HepG2 (cell line): ENCODE data around the gene SOAT1. TPM values are rescaled to one million over a fixed set of nuclear protein-coding genes. Genes with fewer than 3 reads are reported as not detected.

Experiments used
- ATAC-seq: fragments of 200-7000 bp; cut with Tn5 transposase; 3 replicates; pipeline ENCODE4 v1.9.1; 2020; ENCODE audit warnings: mild to moderate bottlenecking, moderate library complexity
- BruUV-seq: library from RNA; stranded (reverse); fragments of 400-500 nt; replicated peaks from 2 replicates; lab custom pipeline; 2021; lab: Mats Ljungman, UMichigan
- CTCF ChIA-PET: fragments of 300-600 bp; formaldehyde crosslinking; extraction: SDS; loops from one replicate; lab custom pipeline; 2021; ENCODE audit warnings: low total read pairs, inconsistent platforms, low intra/inter-chr PET ratio; lab: Yijun Ruan, JAX
- POLR2A ChIA-PET: fragments of 350-600 bp; sonication (Branson Sonifier 250); formaldehyde crosslinking; loops from one replicate; lab custom pipeline; 2020; ENCODE audit warnings: antibody characterized with exemption, inconsistent platforms; lab: Yijun Ruan, JAX
- DNase-seq: peaks from one replicate; pipeline ENCODE4 v3.0.0-alpha.2; 2015; ENCODE audit warnings: low spot score
- FAIRE-seq: peaks from 3 replicates; lab custom pipeline; 2011; peaks lifted over from hg19 to GRCh38; lab: Jason Lieb, UNC
- H2AFZ ChIP-seq: one replicate; pipeline ENCODE4 v1.6.1; 2011; ENCODE audit warnings: low read length, inconsistent platforms
- H3K27ac ChIP-seq: fragments of 300-600 bp; 3 replicates; pipeline ENCODE4 v1.8.0; 2011; ENCODE audit warnings: mixed run types, mild to moderate bottlenecking, mixed read lengths, low read length, inconsistent platforms; ENCODE audit not compliant: insufficient read depth; ENCODE audit errors: extremely low read length
- H3K27me3 ChIP-seq, 2 experiments: fragments of 200-600 bp in 1 of 2; 2 replicates in 1 of 2; 3 replicates in 1 of 2; pipeline versions ENCODE4 v1.6.0 to v1.8.0; 2011; ENCODE audit warnings: low read length in 2 of 2, mild to moderate bottlenecking in 2 of 2, moderate library complexity in 2 of 2, inconsistent platforms in 1 of 2; ENCODE audit not compliant: insufficient read depth in 2 of 2, control insufficient read depth in 1 of 2
- H3K36me3 ChIP-seq, 2 experiments: fragments of 200-600 bp in 1 of 2; replicated peaks in 1 of 2; 2 replicates in 1 of 2; 3 replicates in 1 of 2; pipeline versions ENCODE4 v1.5.1 to v1.8.0; 2011; ENCODE audit warnings: low read length in 2 of 2, inconsistent platforms in 1 of 2; ENCODE audit not compliant: insufficient read depth in 2 of 2, control insufficient read depth in 1 of 2
- H3K4me1 ChIP-seq: 2 replicates; pipeline ENCODE4 v1.5.1; 2012; ENCODE audit warnings: low read length, inconsistent platforms; ENCODE audit not compliant: insufficient read depth
- H3K4me2 ChIP-seq: 2 replicates; pipeline ENCODE4 v1.6.0; 2011; ENCODE audit warnings: low read depth, low read length, inconsistent platforms
- H3K4me3 ChIP-seq, 3 experiments: fragments of 200-600 bp in 1 of 3; sonication (generic), shearing (Covaris generic) in 1 of 3; replicated peaks in 1 of 3; 2 replicates each; pipeline ENCODE4 v1.5.1; 2011 to 2016; ENCODE audit warnings: low read length in 3 of 3, inconsistent platforms in 2 of 3, low read depth in 2 of 3, mild to moderate bottlenecking in 2 of 3, control low read depth in 1 of 3, mixed read lengths in 1 of 3; ENCODE audit not compliant: insufficient read depth in 1 of 3
- H3K79me2 ChIP-seq: one replicate; pipeline ENCODE4 v1.6.1; 2011; ENCODE audit warnings: low read length, inconsistent platforms; ENCODE audit not compliant: insufficient read depth
- H3K9ac ChIP-seq: 2 replicates; pipeline ENCODE4 v1.6.0; 2011; ENCODE audit warnings: mild to moderate bottlenecking, low read depth, low read length, inconsistent platforms; ENCODE audit not compliant: insufficient read depth
- H3K9me3 ChIP-seq: 2 replicates; pipeline ENCODE4 v1.5.1; 2012; ENCODE audit warnings: mild to moderate bottlenecking, low read length
- H4K20me1 ChIP-seq: 2 replicates; pipeline ENCODE4 v1.6.0; 2011; ENCODE audit warnings: inconsistent platforms, mild to moderate bottlenecking, low read length, moderate library complexity; ENCODE audit not compliant: insufficient read depth
- CBX1 ChIP-seq: IDR thresholded peaks from one replicate; pipeline ENCODE4 v1.6.1; 2016; ENCODE audit warnings: antibody characterized with exemption, low read depth
- FOSL1 ChIP-seq: sonication (generic); formaldehyde crosslinking; IDR thresholded peaks from 2 replicates; pipeline ENCODE4 v1.9.0; 2021; ENCODE audit warnings: missing genetic modification reagents, borderline replicate concordance
- MYC ChIP-seq: sonication (generic); formaldehyde crosslinking; IDR thresholded peaks from 2 replicates; pipeline ENCODE4 v1.9.0; 2021; ENCODE audit warnings: missing genetic modification reagents, borderline replicate concordance
- PTBP1 ChIP-seq: fragments of 200-400 bp; formaldehyde crosslinking; IDR thresholded peaks from 2 replicates; pipeline ENCODE4 v1.6.1; 2018; ENCODE audit warnings: low read length, low read depth; ENCODE audit not compliant: poor library complexity, severe bottlenecking
- SAFB2 ChIP-seq: sonication (generic); formaldehyde crosslinking; IDR thresholded peaks from 2 replicates; pipeline ENCODE4 v1.5.1; 2020; ENCODE audit warnings: missing genetic modification reagents, low read depth, mild to moderate bottlenecking, borderline replicate concordance
- TBX2 ChIP-seq: sonication (generic); formaldehyde crosslinking; IDR thresholded peaks from 2 replicates; pipeline ENCODE4 v1.5.0; 2020; ENCODE audit warnings: missing genetic modification reagents, mild to moderate bottlenecking, borderline replicate concordance
- ZBTB34 ChIP-seq: sonication (generic); formaldehyde crosslinking; IDR thresholded peaks from 2 replicates; pipeline ENCODE4 v1.8.0; 2022; ENCODE audit warnings: mild to moderate bottlenecking, missing genetic modification reagents
- ZNF382 ChIP-seq: sonication (generic); formaldehyde crosslinking; IDR thresholded peaks from 2 replicates; pipeline ENCODE4 v1.5.0; 2020; ENCODE audit warnings: missing genetic modification reagents, mild to moderate bottlenecking, borderline replicate concordance
- ZNF768 ChIP-seq: sonication (generic); formaldehyde crosslinking; IDR thresholded peaks from 2 replicates; pipeline ENCODE4 v1.4.0; 2020; ENCODE audit warnings: missing genetic modification reagents
- ZNF780A ChIP-seq: sonication (generic); formaldehyde crosslinking; IDR thresholded peaks from 2 replicates; pipeline ENCODE4 v1.8.0; 2022; ENCODE audit warnings: mild to moderate bottlenecking, missing genetic modification reagents, moderate library complexity
- WGBS: methylation state at CpG from one replicate; pipeline ENCODE4 v1.1.6; 2017; ENCODE audit warnings: low lambda C conversion rate; 5-methylcytosine and 5-hydroxymethylcytosine counted together
- in situ Hi-C: cut with HindIII; loops from 2 replicates; pipeline ENCODE4 v1.10.0; 2017; ENCODE audit warnings: low pct_unique_long_range_greater_than_20kb; ENCODE audit not compliant: extremely low pct_ligation_motif_present
- intact Hi-C: fragments of 100-400 bp; cut with micrococcal nuclease; formaldehyde crosslinking; loops from one replicate; pipeline ENCODE4 v1.10.0; 2022; ENCODE audit not compliant: unreplicated experiment
- polyA plus RNA-seq, 8 experiments: library from polyadenylated mRNA; depleted of rRNA in 3 of 8; stranded (reverse) in 7 of 8; unstranded in 1 of 8; fragments of >200 nt; fragmentation: Illumina TruSeq in 4 of 8; extraction: Trizol in 4 of 8; gene quantifications; 2 replicates each; pipeline versions ENCODE4 v1.2.1 to v1.2.3, GENCODE V29; 2011 to 2016; ENCODE audit warnings: low read depth in 4 of 8, missing spikeins in 1 of 8, mixed read lengths in 1 of 8; ENCODE audit not compliant: insufficient read depth in 1 of 8
- total RNA-seq, 5 experiments: library from RNA; depleted of rRNA; stranded (reverse); fragments of >200 nt; fragmentation: Illumina TruSeq; extraction: Trizol; gene quantifications; 2 replicates each; pipeline ENCODE4 v1.2.3, GENCODE V29; 2016; ENCODE audit warnings: low read depth in 1 of 5
- TF ChIP-seq, protein P1 (sequence below): IDR thresholded peaks from 2 replicates; pipeline ENCODE4 v1.4.0; 2020; ENCODE audit warnings: mild to moderate bottlenecking, missing genetic modification reagents

The SOAT1 gene
- total and polyA plus RNA-seq, 2 of the 13 experiments (the other 11 are each of a cell fraction or from before 2014, with no cell fraction given): 22.3 to 52.0 TPM

DNA sequence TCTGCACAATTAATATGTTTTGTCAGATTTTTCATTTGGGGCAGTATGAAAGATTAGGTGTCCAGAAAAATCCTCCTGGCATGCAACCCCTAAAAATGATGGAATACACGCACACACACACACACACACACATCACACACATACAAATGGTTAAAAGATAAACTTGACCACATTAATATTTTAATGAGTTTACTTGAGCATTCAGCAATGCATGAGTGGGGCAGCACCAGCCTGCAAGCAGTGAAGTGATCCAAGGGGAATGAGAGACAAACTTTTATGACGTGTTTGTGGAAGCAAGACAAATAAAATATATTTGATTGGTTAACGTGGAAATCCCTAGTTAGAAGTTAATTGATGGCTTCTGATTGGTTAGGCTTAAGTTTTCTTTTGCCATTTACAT lies 29.1 kb upstream of the SOAT1 start:
- TF ChIP-seq SAFB2 (CRISPR knock-in tag): no peak
- no peak for TF ChIP-seq CBX1
- TF ChIP-seq ZNF768 (CRISPR knock-in tag): no peak
- no peak for TF ChIP-seq ZBTB34 (CRISPR knock-in tag)
- no peak for TF ChIP-seq ZNF382
- no peak for TF ChIP-seq FOSL1 (CRISPR knock-in tag)
- TF ChIP-seq, all 625 proteins: peak for 0
- ChIA-PET CTCF (no interaction called here), POLR2A (no interaction called here)
- H3K9me3 ChIP-seq: no peaks in the 10 kb centered on the region
- WGBS: 34% methylated on average over 3 of the region's 3 CpGs
- H3K27ac ChIP-seq: no peak overlapping the region
- no peak overlapping the region for H2AFZ ChIP-seq
- no peak overlapping the region for H3K4me2 ChIP-seq
- no peaks in the 10 kb centered on the region for H3K79me2 ChIP-seq
- no peaks in the 10 kb centered on the region for H3K36me3 ChIP-seq
- no peak overlapping the region for H3K9ac ChIP-seq
- ATAC-seq: no peak
- no peak for DNase-seq
- in situ Hi-C loops: loop anchor here (25.0 kb wide), 1 partner anchor 323 kb away; the partner anchor contains the start of genes NPHS2 and TDRD5
- no TSS peak for BruUV-seq
- no peak overlapping the region for H3K4me3 ChIP-seq
- FAIRE-seq: no peak
- H4K20me1 ChIP-seq: no peaks in the 10 kb centered on the region
- intact Hi-C loops: no loop called here
- no peaks in the 10 kb centered on the region for H3K27me3 ChIP-seq
- H3K4me1 ChIP-seq: no peaks in the 10 kb centered on the region

DNA sequence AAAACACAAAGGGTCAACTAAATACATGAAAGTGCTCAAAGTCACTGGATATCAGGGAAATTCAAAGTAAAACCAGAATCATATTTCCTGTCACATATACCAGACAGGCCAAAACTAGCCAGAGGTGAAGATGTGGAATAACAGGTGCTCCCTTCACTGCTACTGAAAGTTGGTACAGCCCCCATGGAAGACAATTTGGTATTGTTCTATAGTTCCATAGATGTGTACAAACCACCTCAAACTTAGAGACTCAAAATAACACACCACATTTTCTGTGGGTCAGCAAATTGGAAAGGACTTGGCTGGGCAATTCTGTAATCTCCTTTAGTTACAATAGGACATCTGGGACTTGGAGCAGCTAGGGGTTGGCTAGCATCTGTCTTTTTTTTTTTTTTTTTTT lies 24.5 kb upstream of the SOAT1 start:
- no peak overlapping the region for H3K4me3 ChIP-seq
- H3K27ac ChIP-seq: no peak overlapping the region
- in situ Hi-C loops (loop anchor here (25.0 kb wide), 1 partner anchor 318 kb away; the partner anchor contains the start of genes NPHS2 and TDRD5), intact Hi-C loops (no loop called here)
- H3K9me3 ChIP-seq: no peaks in the 10 kb centered on the region
- ChIA-PET CTCF (no interaction called here), POLR2A (interaction anchor here (0.7 kb wide), 1 partner anchor 885 kb away, joined by 3 read pairs; no protein-coding TSS in a partner anchor)
- H4K20me1 ChIP-seq: no peaks in the 10 kb centered on the region
- H3K9ac ChIP-seq: no peak overlapping the region
- no peak for TF ChIP-seq MYC (CRISPR knock-in tag)
- TF ChIP-seq ZNF780A (CRISPR knock-in tag): no peak
- TF ChIP-seq ZNF768 (CRISPR knock-in tag): no peak
- TF ChIP-seq PTBP1: no peak
- TF ChIP-seq TBX2: no peak
- TF ChIP-seq, protein P1, sequence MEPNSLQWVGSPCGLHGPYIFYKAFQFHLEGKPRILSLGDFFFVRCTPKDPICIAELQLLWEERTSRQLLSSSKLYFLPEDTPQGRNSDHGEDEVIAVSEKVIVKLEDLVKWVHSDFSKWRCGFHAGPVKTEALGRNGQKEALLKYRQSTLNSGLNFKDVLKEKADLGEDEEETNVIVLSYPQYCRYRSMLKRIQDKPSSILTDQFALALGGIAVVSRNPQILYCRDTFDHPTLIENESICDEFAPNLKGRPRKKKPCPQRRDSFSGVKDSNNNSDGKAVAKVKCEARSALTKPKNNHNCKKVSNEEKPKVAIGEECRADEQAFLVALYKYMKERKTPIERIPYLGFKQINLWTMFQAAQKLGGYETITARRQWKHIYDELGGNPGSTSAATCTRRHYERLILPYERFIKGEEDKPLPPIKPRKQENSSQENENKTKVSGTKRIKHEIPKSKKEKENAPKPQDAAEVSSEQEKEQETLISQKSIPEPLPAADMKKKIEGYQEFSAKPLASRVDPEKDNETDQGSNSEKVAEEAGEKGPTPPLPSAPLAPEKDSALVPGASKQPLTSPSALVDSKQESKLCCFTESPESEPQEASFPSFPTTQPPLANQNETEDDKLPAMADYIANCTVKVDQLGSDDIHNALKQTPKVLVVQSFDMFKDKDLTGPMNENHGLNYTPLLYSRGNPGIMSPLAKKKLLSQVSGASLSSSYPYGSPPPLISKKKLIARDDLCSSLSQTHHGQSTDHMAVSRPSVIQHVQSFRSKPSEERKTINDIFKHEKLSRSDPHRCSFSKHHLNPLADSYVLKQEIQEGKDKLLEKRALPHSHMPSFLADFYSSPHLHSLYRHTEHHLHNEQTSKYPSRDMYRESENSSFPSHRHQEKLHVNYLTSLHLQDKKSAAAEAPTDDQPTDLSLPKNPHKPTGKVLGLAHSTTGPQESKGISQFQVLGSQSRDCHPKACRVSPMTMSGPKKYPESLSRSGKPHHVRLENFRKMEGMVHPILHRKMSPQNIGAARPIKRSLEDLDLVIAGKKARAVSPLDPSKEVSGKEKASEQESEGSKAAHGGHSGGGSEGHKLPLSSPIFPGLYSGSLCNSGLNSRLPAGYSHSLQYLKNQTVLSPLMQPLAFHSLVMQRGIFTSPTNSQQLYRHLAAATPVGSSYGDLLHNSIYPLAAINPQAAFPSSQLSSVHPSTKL (CRISPR knock-in tag): no peak
- no peak overlapping the region for H2AFZ ChIP-seq
- ATAC-seq: no peak
- H3K79me2 ChIP-seq: no peaks in the 10 kb centered on the region
- no peak overlapping the region for H3K4me2 ChIP-seq
- H3K27me3 ChIP-seq: no peaks in the 10 kb centered on the region
- FAIRE-seq: no peak
- H3K36me3 ChIP-seq: no peaks in the 10 kb centered on the region
- DNase-seq: no peak
- no peaks in the 10 kb centered on the region for H3K4me1 ChIP-seq
- no TSS peak for BruUV-seq
